Fibroblast of lung (primary cell): ENCODE results near the gene COPB1.

Experiments used
- EZH2 ChIP-seq: IDR thresholded peaks from 2 replicates; pipeline ENCODE4 v1.5.1; 2012; ENCODE audit warnings: low read length, control low read depth, mild to moderate bottlenecking; ENCODE audit errors: missing control alignments
- TF ChIP-seq, protein P1 (sequence below), 2 donors: IDR thresholded peaks in 1 of 2; conservative IDR thresholded peaks in 1 of 2; 1 replicate in 1 of 2; 2 replicates in 1 of 2; pipeline ENCODE4 v1.5.1; 2011 to 2012; ENCODE audit warnings: low read length in 2 of 2, control low read depth in 1 of 2, inconsistent platforms in 1 of 2, low read depth in 1 of 2, mild to moderate bottlenecking in 1 of 2

DNA sequence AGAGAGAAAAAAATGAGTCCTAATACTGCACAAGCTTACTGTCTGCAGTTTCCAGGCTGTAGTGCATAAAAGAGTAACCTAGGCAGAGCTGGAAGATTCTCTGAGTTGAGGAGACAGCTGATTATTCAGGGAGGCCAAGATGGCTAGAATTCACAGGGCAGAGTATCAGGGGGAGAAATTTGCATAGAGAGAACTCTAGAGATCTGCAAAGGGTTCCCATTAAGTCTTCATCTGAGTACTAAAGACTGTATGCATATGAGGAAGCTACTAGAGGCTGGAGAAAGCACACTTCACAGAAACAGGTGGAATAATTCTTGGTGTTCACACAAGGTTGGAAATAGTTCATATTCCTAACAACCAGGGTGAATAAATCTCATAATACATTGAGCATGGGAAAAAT, 74.0 kb downstream of the COPB1 start:
- TF ChIP-seq, protein P1, sequence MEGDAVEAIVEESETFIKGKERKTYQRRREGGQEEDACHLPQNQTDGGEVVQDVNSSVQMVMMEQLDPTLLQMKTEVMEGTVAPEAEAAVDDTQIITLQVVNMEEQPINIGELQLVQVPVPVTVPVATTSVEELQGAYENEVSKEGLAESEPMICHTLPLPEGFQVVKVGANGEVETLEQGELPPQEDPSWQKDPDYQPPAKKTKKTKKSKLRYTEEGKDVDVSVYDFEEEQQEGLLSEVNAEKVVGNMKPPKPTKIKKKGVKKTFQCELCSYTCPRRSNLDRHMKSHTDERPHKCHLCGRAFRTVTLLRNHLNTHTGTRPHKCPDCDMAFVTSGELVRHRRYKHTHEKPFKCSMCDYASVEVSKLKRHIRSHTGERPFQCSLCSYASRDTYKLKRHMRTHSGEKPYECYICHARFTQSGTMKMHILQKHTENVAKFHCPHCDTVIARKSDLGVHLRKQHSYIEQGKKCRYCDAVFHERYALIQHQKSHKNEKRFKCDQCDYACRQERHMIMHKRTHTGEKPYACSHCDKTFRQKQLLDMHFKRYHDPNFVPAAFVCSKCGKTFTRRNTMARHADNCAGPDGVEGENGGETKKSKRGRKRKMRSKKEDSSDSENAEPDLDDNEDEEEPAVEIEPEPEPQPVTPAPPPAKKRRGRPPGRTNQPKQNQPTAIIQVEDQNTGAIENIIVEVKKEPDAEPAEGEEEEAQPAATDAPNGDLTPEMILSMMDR (conservative IDR thresholded peaks at IDR 0.05 in 1 of 2, IDR thresholded peaks at IDR 0.05 in 1 of 2; ENCODE audit: low read depth in 1 of 2, low read length in 2 of 2): no peak
- TF ChIP-seq EZH2: no peak
